Hepatocyte (in vitro differentiated cells): ENCODE data around the gene SRSF5. TPM values are rescaled to one million over a fixed set of nuclear protein-coding genes. Genes with fewer than 3 reads are reported as not detected.

ENCODE experiments used
- DNase-seq: peaks from one replicate; pipeline ENCODE4 v3.0.0-alpha.2; 2016; ENCODE audit warnings: low spot score
- H2AFZ ChIP-seq: fragments of 200-600 bp; sonication (generic); 2 replicates; pipeline ENCODE4 v1.6.0; 2016; ENCODE audit warnings: antibody characterized with exemption, mild to moderate bottlenecking
- H3K27ac ChIP-seq: fragments of 200-600 bp; sonication (generic); 2 replicates; pipeline ENCODE4 v1.5.1; 2016; ENCODE audit warnings: mild to moderate bottlenecking
- H3K27me3 ChIP-seq: fragments of 200-600 bp; sonication (generic); 2 replicates; pipeline ENCODE4 v1.6.1; 2016
- H3K36me3 ChIP-seq: fragments of 200-600 bp; sonication (generic); replicated peaks from 2 replicates; pipeline ENCODE4 v1.5.1; 2016; ENCODE audit warnings: low read depth; ENCODE audit not compliant: insufficient read depth
- H3K4me1 ChIP-seq: fragments of 200-600 bp; sonication (generic); 2 replicates; pipeline ENCODE4 v1.5.1; 2016; ENCODE audit warnings: mild to moderate bottlenecking, moderate library complexity; ENCODE audit not compliant: insufficient read depth
- H3K4me2 ChIP-seq: fragments of 200-600 bp; sonication (generic); 2 replicates; pipeline ENCODE4 v1.6.0; 2016
- H3K4me3 ChIP-seq: fragments of 200-600 bp; sonication (generic); 2 replicates; pipeline ENCODE4 v1.5.1; 2016; ENCODE audit warnings: mild to moderate bottlenecking
- H3K79me2 ChIP-seq: fragments of 200-600 bp; sonication (generic); 2 replicates; pipeline ENCODE4 v1.6.0; 2017; ENCODE audit warnings: mild to moderate bottlenecking
- H3K9me2 ChIP-seq: fragments of 200-600 bp; sonication (generic); replicated peaks from 2 replicates; pipeline ENCODE4 v1.6.0; 2017; ENCODE audit warnings: mild to moderate bottlenecking; ENCODE audit not compliant: insufficient read depth
- H3K9me3 ChIP-seq: fragments of 200-600 bp; sonication (generic); 2 replicates; pipeline ENCODE4 v1.5.1; 2016; ENCODE audit warnings: low read depth, mild to moderate bottlenecking
- H4K20me1 ChIP-seq: fragments of 200-600 bp; sonication (generic); 2 replicates; pipeline ENCODE4 v1.6.0; 2016; ENCODE audit warnings: mild to moderate bottlenecking; ENCODE audit not compliant: insufficient read depth, poor library complexity, severe bottlenecking
- CTCF ChIP-seq: fragments of 200-600 bp; sonication (generic); IDR thresholded peaks from 2 replicates; pipeline ENCODE4 v1.5.1; 2016; ENCODE audit warnings: antibody characterized with exemption, mild to moderate bottlenecking; ENCODE audit not compliant: poor library complexity
- EZH2 ChIP-seq: fragments of 200-600 bp; sonication (generic); IDR thresholded peaks from 2 replicates; pipeline ENCODE4 v1.6.1; 2016; ENCODE audit warnings: antibody characterized with exemption, mild to moderate bottlenecking, borderline replicate concordance
- EZH2phosphoT487 ChIP-seq: fragments of 200-600 bp; sonication (generic); IDR thresholded peaks from one replicate; pipeline ENCODE4 v1.6.1; 2018; ENCODE audit warnings: antibody characterized with exemption, mild to moderate bottlenecking, low read depth, moderate library complexity; ENCODE audit not compliant: unreplicated experiment, severe bottlenecking
- WGBS: methylation state at CpG from one replicate; pipeline ENCODE4 v1.1.6; 2016; ENCODE audit warnings: low lambda C conversion rate; ENCODE audit errors: missing lambda C conversion rate; 5-methylcytosine and 5-hydroxymethylcytosine counted together
- polyA plus RNA-seq: library from polyadenylated mRNA; unstranded; fragments of >200 nt; fragmentation: Nextera tagmentation; extraction: Ambion mirVana; gene quantifications from 2 replicates; pipeline ENCODE4 v1.2.1, GENCODE V29; 2016
- total RNA-seq: library from RNA; depleted of rRNA; stranded (reverse); fragments of >200 nt; gene quantifications from 2 replicates; pipeline ENCODE4 v1.2.3, GENCODE V29; 2014

SRSF5 gene
- total and polyA plus RNA-seq, 2 experiments from 2014 or later, result 262 to 386 TPM

- no peaks in the 10 kb centered on the region for H3K27me3 ChIP-seq
- no peaks in the 10 kb centered on the region for H3K4me1 ChIP-seq
- no peak overlapping the region for H3K4me3 ChIP-seq
- no peak overlapping the region for H3K27ac ChIP-seq
- no peaks in the 10 kb centered on the region for H3K9me2 ChIP-seq
- no peaks in the 10 kb centered on the region for H3K79me2 ChIP-seq
- no peak overlapping the region for H2AFZ ChIP-seq
- no peaks in the 10 kb centered on the region for H4K20me1 ChIP-seq
- TF ChIP-seq EZH2 (no peak), EZH2phosphoT487 (no peak), CTCF (no peak)
- no peaks in the 10 kb centered on the region for H3K9me3 ChIP-seq
- no peak for DNase-seq
- 90% methylated on average over 1 of the region's 1 CpG for WGBS
- H3K36me3 ChIP-seq, result no peaks in the 10 kb centered on the region
- no peak overlapping the region for H3K4me2 ChIP-seq
Observed at GRCh38 chr14:69807192-69807591, 40.2 kb downstream of the SRSF5 start.

- no peaks in the 10 kb centered on the region for H3K4me1 ChIP-seq
- H4K20me1 ChIP-seq, result no peaks in the 10 kb centered on the region
- no peak overlapping the region for H3K4me2 ChIP-seq
- H3K79me2 ChIP-seq, result no peaks in the 10 kb centered on the region
- no peaks in the 10 kb centered on the region for H3K36me3 ChIP-seq
- TF ChIP-seq EZH2 (no peak), CTCF (no peak)
- peak; percentile 51 for DNase-seq
- WGBS, result 74% methylated on average over 12 of the region's 12 CpGs
- no peaks in the 10 kb centered on the region for H3K9me2 ChIP-seq
- H3K9me3 ChIP-seq, result no peaks in the 10 kb centered on the region
- no peak overlapping the region for H2AFZ ChIP-seq
- peak overlapping the region; percentile 68 for H3K27ac ChIP-seq
- H3K27me3 ChIP-seq, result no peaks in the 10 kb centered on the region
- H3K4me3 ChIP-seq, result no peak overlapping the region
Observed at GRCh38 chr14:69808919-69809808, 42.2 kb downstream of the SRSF5 start.

GRCh38 chr14:69811227-69811867 lies 44.4 kb downstream of the SRSF5 start:
- H3K4me1 ChIP-seq, result no peaks in the 10 kb centered on the region
- WGBS, result 80% methylated on average over 13 of the region's 13 CpGs
- no peak overlapping the region for H3K4me3 ChIP-seq
- H3K79me2 ChIP-seq, result no peaks in the 10 kb centered on the region
- no peak overlapping the region for H2AFZ ChIP-seq
- TF ChIP-seq CTCF (no peak), EZH2phosphoT487 (no peak), EZH2 (no peak)
- H3K4me2 ChIP-seq, result no peak overlapping the region
- no peak overlapping the region for H3K27ac ChIP-seq
- no peaks in the 10 kb centered on the region for H4K20me1 ChIP-seq
- no peaks in the 10 kb centered on the region for H3K27me3 ChIP-seq
- no peaks in the 10 kb centered on the region for H3K9me2 ChIP-seq
- H3K9me3 ChIP-seq, result no peaks in the 10 kb centered on the region
- H3K36me3 ChIP-seq, result no peaks in the 10 kb centered on the region
- DNase-seq, result no peak
